Measurements from ENCODE around the gene POU2AF3. TPM values are rescaled to one million over a fixed set of nuclear protein-coding genes. Genes with fewer than 3 reads are reported as not detected.

POU2AF3 gene
- polyA plus RNA-seq, 1 donor (not counting 4 experiments of a cell fraction or from before 2014, with no cell fraction given) = not detected

GRCh38 chr11:111347002-111347722 lies 48.8 kb downstream of the POU2AF3 start:
- no peaks in the 10 kb centered on the region for H3K9me1 ChIP-seq (ENCODE audit: control insufficient read depth, extremely low read depth, insufficient read depth, low read length)
- no peaks in the 10 kb centered on the region for H3K9me3 ChIP-seq (ENCODE audit: control insufficient read depth, low read depth, low read length)
- TF ChIP-seq EZH2 (IDR thresholded peaks at IDR 0.05; ENCODE audit: low read length) = no peak
- TF ChIP-seq, protein P1, sequence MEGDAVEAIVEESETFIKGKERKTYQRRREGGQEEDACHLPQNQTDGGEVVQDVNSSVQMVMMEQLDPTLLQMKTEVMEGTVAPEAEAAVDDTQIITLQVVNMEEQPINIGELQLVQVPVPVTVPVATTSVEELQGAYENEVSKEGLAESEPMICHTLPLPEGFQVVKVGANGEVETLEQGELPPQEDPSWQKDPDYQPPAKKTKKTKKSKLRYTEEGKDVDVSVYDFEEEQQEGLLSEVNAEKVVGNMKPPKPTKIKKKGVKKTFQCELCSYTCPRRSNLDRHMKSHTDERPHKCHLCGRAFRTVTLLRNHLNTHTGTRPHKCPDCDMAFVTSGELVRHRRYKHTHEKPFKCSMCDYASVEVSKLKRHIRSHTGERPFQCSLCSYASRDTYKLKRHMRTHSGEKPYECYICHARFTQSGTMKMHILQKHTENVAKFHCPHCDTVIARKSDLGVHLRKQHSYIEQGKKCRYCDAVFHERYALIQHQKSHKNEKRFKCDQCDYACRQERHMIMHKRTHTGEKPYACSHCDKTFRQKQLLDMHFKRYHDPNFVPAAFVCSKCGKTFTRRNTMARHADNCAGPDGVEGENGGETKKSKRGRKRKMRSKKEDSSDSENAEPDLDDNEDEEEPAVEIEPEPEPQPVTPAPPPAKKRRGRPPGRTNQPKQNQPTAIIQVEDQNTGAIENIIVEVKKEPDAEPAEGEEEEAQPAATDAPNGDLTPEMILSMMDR (optimal IDR thresholded peaks at IDR 0.05 in 1 of 3, IDR thresholded peaks at IDR 0.05 in 1 of 3, conservative IDR thresholded peaks at IDR 0.05 in 1 of 3; ENCODE audit: extremely low read depth in 1 of 3, insufficient read depth in 2 of 3, low read length in 3 of 3) = no peak
- no peak overlapping the region for H3K4me2 ChIP-seq (ENCODE audit: control insufficient read depth, extremely low read depth, insufficient read depth, low read depth, low read length)
- no peaks in the 10 kb centered on the region for H3K4me1 ChIP-seq (ENCODE audit: control insufficient read depth, extremely low read depth, insufficient read depth, low read length)
- no peak for DNase-seq (ENCODE audit: low read depth, low spot score)
- H2AFZ ChIP-seq (ENCODE audit: control insufficient read depth, low read length) = no peak overlapping the region
- no peaks in the 10 kb centered on the region for H4K20me1 ChIP-seq (ENCODE audit: control insufficient read depth, extremely low read depth, insufficient read depth, low read length)
- H3K79me2 ChIP-seq (ENCODE audit: control insufficient read depth, insufficient read depth, low read length) = no peaks in the 10 kb centered on the region
- H3K36me3 ChIP-seq (ENCODE audit: control insufficient read depth in 2 of 2, extremely low read depth in 1 of 2, insufficient read depth in 2 of 2, low read length in 2 of 2) = no peaks in the 10 kb centered on the region
- FAIRE-seq = no peak
- no peak overlapping the region for H3K27ac ChIP-seq (ENCODE audit: control insufficient read depth, insufficient read depth, low read length)
- no peak overlapping the region for H3K9ac ChIP-seq (ENCODE audit: control insufficient read depth, extremely low read depth, insufficient read depth, low read length)
- H3K27me3 ChIP-seq (ENCODE audit: control insufficient read depth, extremely low read depth, insufficient read depth, low read length) = peaks cover 6% of the 10 kb centered on the region
- H3K4me3 ChIP-seq (ENCODE audit: control insufficient read depth in 2 of 3, extremely low read depth in 1 of 3, insufficient read depth in 2 of 3, low read depth in 1 of 3, low read length in 3 of 3) = no peak overlapping the region
- dilution Hi-C loops (cut with MboI; ENCODE audit: extremely low pct_ligation_motif_present, low sequenced_read_pairs) = no loop called here

DNA sequence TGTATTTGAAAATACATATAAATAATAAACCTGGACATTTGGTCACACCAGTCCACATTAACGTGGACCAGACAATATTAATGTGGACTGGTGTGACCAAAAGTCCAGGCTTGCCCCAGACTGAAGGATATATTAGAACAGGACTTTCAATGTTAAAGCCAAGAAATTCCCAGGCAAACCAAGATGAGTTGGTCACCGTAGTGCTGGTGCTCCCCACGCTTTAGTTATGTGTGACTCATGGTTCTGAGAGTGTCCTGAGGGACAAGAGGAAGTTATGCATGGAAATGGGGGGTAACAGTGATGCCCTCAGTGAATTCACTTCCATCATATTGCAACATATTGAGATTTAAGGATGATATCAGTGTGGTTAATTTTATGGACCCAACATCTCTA lies 49.4 kb downstream of the POU2AF3 start:
- H3K4me2 ChIP-seq (ENCODE audit: control insufficient read depth, extremely low read depth, insufficient read depth, low read depth, low read length) = no peak overlapping the region
- no peak for DNase-seq (ENCODE audit: low read depth, low spot score)
- peaks cover 6% of the 10 kb centered on the region for H3K27me3 ChIP-seq (ENCODE audit: control insufficient read depth, extremely low read depth, insufficient read depth, low read length)

More for the DNA sequence above, 49.4 kb downstream of the POU2AF3 start:
- TF ChIP-seq EZH2 (IDR thresholded peaks at IDR 0.05; ENCODE audit: low read length) = no peak
- TF ChIP-seq, protein P1 (optimal IDR thresholded peaks at IDR 0.05 in 1 of 3, IDR thresholded peaks at IDR 0.05 in 1 of 3, conservative IDR thresholded peaks at IDR 0.05 in 1 of 3; ENCODE audit: extremely low read depth in 1 of 3, insufficient read depth in 2 of 3, low read length in 3 of 3) = no peak
- Histone ChIP-seq H3K9me1 (ENCODE audit: control insufficient read depth, extremely low read depth, insufficient read depth, low read length) (no peaks in the 10 kb centered on the region), H3K9ac (ENCODE audit: control insufficient read depth, extremely low read depth, insufficient read depth, low read length) (no peak overlapping the region), H4K20me1 (ENCODE audit: control insufficient read depth, extremely low read depth, insufficient read depth, low read length) (no peaks in the 10 kb centered on the region), H2AFZ (ENCODE audit: control insufficient read depth, low read length) (no peak overlapping the region), H3K36me3 (ENCODE audit: control insufficient read depth in 2 of 2, extremely low read depth in 1 of 2, insufficient read depth in 2 of 2, low read length in 2 of 2) (no peaks in the 10 kb centered on the region), H3K4me1 (ENCODE audit: control insufficient read depth, extremely low read depth, insufficient read depth, low read length) (no peaks in the 10 kb centered on the region), H3K9me3 (ENCODE audit: control insufficient read depth, low read depth, low read length) (no peaks in the 10 kb centered on the region), H3K79me2 (ENCODE audit: control insufficient read depth, insufficient read depth, low read length) (no peaks in the 10 kb centered on the region), H3K27ac (ENCODE audit: control insufficient read depth, insufficient read depth, low read length) (no peak overlapping the region), H3K4me3 (ENCODE audit: control insufficient read depth in 2 of 3, extremely low read depth in 1 of 3, insufficient read depth in 2 of 3, low read depth in 1 of 3, low read length in 3 of 3) (no peak overlapping the region)
- FAIRE-seq = no peak
- dilution Hi-C loops (cut with MboI; ENCODE audit: extremely low pct_ligation_motif_present, low sequenced_read_pairs) = no loop called here

Measured in keratinocyte (primary cell).